Measurements from ENCODE around the gene ANKDD1B.

Gene ANKDD1B

GRCh38 chr5:75710637-75711036 is 99.4 kb downstream of the ANKDD1B start:
- DNase-seq: no peak

- DNase-seq: no peak
Observed at GRCh38 chr5:75711151-75711550, 99.9 kb downstream of the ANKDD1B start.

- DNase-seq: no peak
Observed at GRCh38 chr5:75712091-75712490, 100.8 kb downstream of the ANKDD1B start.

- no peak for DNase-seq
Observed at GRCh38 chr5:75716715-75717081, 105.4 kb downstream of the ANKDD1B start.

GRCh38 chr5:75717082-75717922 is 106.0 kb downstream of the ANKDD1B start, which contains the start of gene POC5:
TSS of gene POC5 (minus strand) at chr5:75717437. CDS start at chr5:75712937, 4,500 bp downstream.
- peak; percentile 98 to 99 for DNase-seq

- no peak for DNase-seq
Observed at GRCh38 chr5:75720882-75721281, 109.6 kb downstream of the ANKDD1B start.

All from CD4-positive, alpha-beta T cell treated with Interleukin-4 for 1 hour (primary cell).